Kidney (tissue), 14 donors: ENCODE measurements around the gene MKNK1. TPM values are rescaled to one million over a fixed set of nuclear protein-coding genes. Genes with fewer than 3 reads are reported as not detected.

Experiments
- DNase-seq, 5 donors: peaks; one replicate each; pipeline ENCODE4 v3.0.0-alpha.2; 2013 to 2020
- FAIRE-seq: peaks from 2 replicates; lab custom pipeline; 2012; peaks lifted over from hg19 to GRCh38; lab: Jason Lieb, UNC
- H3K27ac ChIP-seq, 2 donors: one replicate each; pipeline ENCODE4 v1.7.0; 2013; ENCODE audit warnings: low read depth in 2 of 2, low read length in 2 of 2, inconsistent platforms in 1 of 2
- H3K27me3 ChIP-seq: one replicate; pipeline ENCODE4 v1.7.1; 2013; ENCODE audit warnings: low read length, inconsistent platforms; ENCODE audit not compliant: control insufficient read depth, insufficient read depth
- H3K36me3 ChIP-seq, 3 donors: one replicate each; pipeline versions ENCODE4 v1.7.0 to v1.7.1; 2013; ENCODE audit warnings: low read length in 3 of 3, control low read depth in 1 of 3, inconsistent platforms in 1 of 3; ENCODE audit not compliant: insufficient read depth in 3 of 3, control insufficient read depth in 2 of 3
- H3K4me1 ChIP-seq, 3 donors: one replicate each; pipeline versions ENCODE4 v1.7.0 to v1.7.1; 2013; ENCODE audit warnings: low read length in 3 of 3, inconsistent platforms in 1 of 3, low read depth in 1 of 3; ENCODE audit not compliant: control insufficient read depth in 2 of 3, insufficient read depth in 2 of 3
- H3K4me3 ChIP-seq, 3 donors: one replicate each; pipeline versions ENCODE4 v1.7.0 to v1.8.1; 2013; ENCODE audit warnings: low read length in 3 of 3, control low read depth in 1 of 3, inconsistent platforms in 1 of 3
- H3K9ac ChIP-seq, 3 donors: one replicate each; pipeline versions ENCODE4 v1.7.0 to v1.7.1; 2013; ENCODE audit warnings: low read length in 3 of 3, control low read depth in 1 of 3, inconsistent platforms in 1 of 3
- H3K9me3 ChIP-seq, 3 donors: one replicate each; pipeline versions ENCODE4 v1.7.0 to v1.7.1; 2013; ENCODE audit warnings: low read length in 3 of 3, control low read depth in 1 of 3, inconsistent platforms in 1 of 3; ENCODE audit not compliant: control insufficient read depth in 2 of 3, insufficient read depth in 1 of 3
- intact Hi-C: fragments of 100-400 bp; cut with DNase I; formaldehyde crosslinking; loops from one replicate; pipeline ENCODE4 v1.11.1; 2022
- polyA plus RNA-seq: library from polyadenylated mRNA; stranded (reverse); fragments of 350-450 nt; fragmentation: Illumina TruSeq; extraction: RNeasy Lipid Tissue Mini Kit (QIAGEN cat#74804); gene quantifications from one replicate; pipeline ENCODE4 v1.2.3, GENCODE V29; 2014; ENCODE audit warnings: low read depth, low replicate concordance; ENCODE audit not compliant: insufficient read depth
- total RNA-seq: library from RNA; stranded (reverse); fragmentation: NEBNext Ultra II Directional; extraction: Animal tissue kit (Norgen Biotek cat#: 25700); gene quantifications from one replicate; pipeline ENCODE4 v1.2.1, GENCODE V29; 2021
- TF ChIP-seq, protein P1 (sequence below): IDR thresholded peaks from 3 replicates; pipeline ENCODE4 v1.5.1; 2012; ENCODE audit warnings: mild to moderate bottlenecking, moderate library complexity, borderline replicate concordance; ENCODE audit not compliant: insufficient read depth; ENCODE audit errors: extremely low read depth
- donor health status: control.
- donor health status: control.
- donor health status: control.
- donor health status: control.
- donor health status: control.
- donor health status: DM: yes; HTN: yes; CAD: no.
- donor health status: Normal renal cell carcinoma (clear cell type).

MKNK1 gene
- total and polyA plus RNA-seq, 2 donors from 2014 or later = 17.5 to 49.7 TPM

DNA sequence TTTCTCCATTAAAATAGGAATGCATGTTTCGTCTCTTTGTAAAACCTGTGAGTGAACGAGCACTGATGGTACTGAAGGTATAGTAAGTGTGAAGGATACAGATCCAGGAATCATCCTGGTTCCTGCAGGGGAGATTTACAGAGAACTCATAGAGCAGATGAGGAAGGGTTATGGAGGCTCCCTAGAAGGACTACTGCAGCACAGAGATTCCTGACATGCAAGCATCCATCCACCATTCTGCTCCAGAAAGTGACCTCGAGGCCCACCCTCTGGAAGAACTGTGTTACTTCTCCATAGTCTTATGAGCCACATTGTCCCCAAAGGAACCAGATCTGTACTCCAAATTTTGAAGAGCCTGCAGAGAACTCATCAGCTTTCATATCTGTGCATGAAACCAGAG is 14.5 kb downstream of the MKNK1 start:
- peaks cover 0 to 49% (median 25%) of the 10 kb centered on the region in 3 donors for H3K36me3 ChIP-seq

DNA sequence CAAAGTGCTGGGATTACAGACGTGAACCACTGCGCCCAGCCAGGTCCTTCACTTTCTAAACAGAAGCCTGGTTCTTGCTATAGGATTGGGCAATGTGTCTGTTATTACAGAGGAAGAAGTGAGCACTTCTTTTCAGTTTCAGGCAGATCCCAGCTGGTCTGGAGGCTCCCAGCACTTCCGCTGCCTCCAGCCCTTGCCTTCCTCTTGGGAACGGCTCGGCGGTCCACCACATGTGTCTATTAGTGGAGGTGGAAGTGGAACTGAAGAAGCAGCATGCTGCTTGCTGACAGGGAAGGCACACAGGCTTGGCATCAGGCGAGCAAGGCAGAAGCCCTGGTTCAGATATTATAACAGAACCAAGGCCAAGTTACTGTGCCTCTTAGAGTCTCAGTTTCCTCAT is 17.0 kb downstream of the MKNK1 start:
- H3K9ac ChIP-seq = no peak overlapping the region
- TF ChIP-seq, protein P1, sequence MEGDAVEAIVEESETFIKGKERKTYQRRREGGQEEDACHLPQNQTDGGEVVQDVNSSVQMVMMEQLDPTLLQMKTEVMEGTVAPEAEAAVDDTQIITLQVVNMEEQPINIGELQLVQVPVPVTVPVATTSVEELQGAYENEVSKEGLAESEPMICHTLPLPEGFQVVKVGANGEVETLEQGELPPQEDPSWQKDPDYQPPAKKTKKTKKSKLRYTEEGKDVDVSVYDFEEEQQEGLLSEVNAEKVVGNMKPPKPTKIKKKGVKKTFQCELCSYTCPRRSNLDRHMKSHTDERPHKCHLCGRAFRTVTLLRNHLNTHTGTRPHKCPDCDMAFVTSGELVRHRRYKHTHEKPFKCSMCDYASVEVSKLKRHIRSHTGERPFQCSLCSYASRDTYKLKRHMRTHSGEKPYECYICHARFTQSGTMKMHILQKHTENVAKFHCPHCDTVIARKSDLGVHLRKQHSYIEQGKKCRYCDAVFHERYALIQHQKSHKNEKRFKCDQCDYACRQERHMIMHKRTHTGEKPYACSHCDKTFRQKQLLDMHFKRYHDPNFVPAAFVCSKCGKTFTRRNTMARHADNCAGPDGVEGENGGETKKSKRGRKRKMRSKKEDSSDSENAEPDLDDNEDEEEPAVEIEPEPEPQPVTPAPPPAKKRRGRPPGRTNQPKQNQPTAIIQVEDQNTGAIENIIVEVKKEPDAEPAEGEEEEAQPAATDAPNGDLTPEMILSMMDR = no peak
- H3K4me3 ChIP-seq = no peak overlapping the region
- intact Hi-C loops = no loop called here
- no peaks in the 10 kb centered on the region for H3K4me1 ChIP-seq
- DNase-seq (peak in 1 of 5 donors; percentile 69), FAIRE-seq (no peak)
- H3K36me3 ChIP-seq = peaks cover 0 to 49% (median 30%) of the 10 kb centered on the region in 3 donors
- no peaks in the 10 kb centered on the region for H3K27me3 ChIP-seq
- H3K9me3 ChIP-seq = no peaks in the 10 kb centered on the region
- no peak overlapping the region for H3K27ac ChIP-seq

More for the DNA sequence above, 14.5 kb downstream of the MKNK1 start:
- DNase-seq (no peak), FAIRE-seq (no peak)
- no peaks in the 10 kb centered on the region for H3K27me3 ChIP-seq
- TF ChIP-seq, protein P1 = no peak
- no peak overlapping the region for H3K9ac ChIP-seq
- no peak overlapping the region for H3K27ac ChIP-seq
- no peak overlapping the region for H3K4me3 ChIP-seq
- H3K9me3 ChIP-seq = no peaks in the 10 kb centered on the region
- H3K4me1 ChIP-seq = no peaks in the 10 kb centered on the region
- intact Hi-C loops = no loop called here

DNA sequence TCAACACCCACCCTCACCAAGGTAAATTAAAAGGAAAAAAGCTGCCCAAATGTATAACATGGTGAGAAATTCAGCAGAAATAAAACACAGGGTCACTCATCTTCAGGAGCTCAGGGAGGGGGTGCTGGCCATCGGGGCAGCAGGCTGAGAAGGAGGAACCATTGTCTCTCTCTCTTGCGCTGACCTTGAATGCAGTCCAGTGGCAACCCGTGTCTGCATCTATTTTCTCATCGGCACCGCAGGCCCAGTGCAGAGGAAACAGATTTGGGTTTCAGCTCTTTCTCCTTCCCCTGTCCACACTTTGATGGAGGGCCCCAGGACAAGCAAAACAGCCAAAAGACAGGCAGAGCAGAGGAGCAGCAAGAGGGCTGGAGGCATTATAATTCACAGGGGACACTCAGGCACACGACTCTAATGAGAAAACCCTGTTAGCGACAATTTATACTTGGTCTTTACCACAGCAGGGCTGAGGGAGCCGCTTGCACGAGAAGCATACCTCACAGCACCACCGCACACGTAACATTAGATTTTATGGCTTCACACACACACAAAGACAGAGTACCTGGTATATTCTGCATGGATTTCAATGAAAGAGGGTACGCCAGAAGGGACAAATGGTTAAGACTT is 18.6 kb downstream of the MKNK1 start:
- Histone ChIP-seq H3K36me3 (peaks cover 0 to 39% (median 22%) of the 10 kb centered on the region in 3 donors), H3K4me3 (no peak overlapping the region), H3K9ac (no peak overlapping the region), H3K27ac (no peak overlapping the region), H3K9me3 (no peaks in the 10 kb centered on the region), H3K27me3 (no peaks in the 10 kb centered on the region), H3K4me1 (no peaks in the 10 kb centered on the region)
- FAIRE-seq = no peak
- DNase-seq = no peak
- intact Hi-C loops = no loop called here
- TF ChIP-seq, protein P1 = no peak

DNA sequence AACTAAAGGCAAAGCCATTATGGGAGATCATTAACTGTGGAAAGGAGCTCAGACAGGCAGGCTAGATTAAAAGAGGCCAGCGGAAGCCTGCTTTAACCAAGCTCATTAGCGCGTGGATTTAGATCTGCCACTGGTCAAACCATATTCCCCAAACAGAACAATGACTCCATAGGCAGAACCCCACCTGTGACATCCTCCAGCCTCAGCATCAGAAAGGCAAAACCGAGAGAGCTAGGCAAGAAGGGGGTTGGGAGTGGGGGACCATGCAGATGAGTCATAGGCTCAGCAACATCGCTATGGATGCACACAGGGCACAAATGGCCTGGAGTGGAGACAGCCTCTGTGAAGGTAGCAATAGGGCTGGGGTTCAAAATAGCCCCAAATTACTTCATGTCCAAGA is 20.6 kb downstream of the MKNK1 start:
- DNase-seq = no peak
- H3K36me3 ChIP-seq = peaks cover 0 to 36% (median 23%) of the 10 kb centered on the region in 3 donors

More for the DNA sequence above, 20.6 kb downstream of the MKNK1 start:
- no peak overlapping the region for H3K4me3 ChIP-seq
- no peak for FAIRE-seq
- intact Hi-C loops = no loop called here
- H3K9ac ChIP-seq = no peak overlapping the region
- H3K27ac ChIP-seq = no peak overlapping the region
- no peaks in the 10 kb centered on the region for H3K9me3 ChIP-seq
- H3K27me3 ChIP-seq = no peaks in the 10 kb centered on the region
- H3K4me1 ChIP-seq = no peaks in the 10 kb centered on the region
- TF ChIP-seq, protein P1 = no peak
